ENCODE measurements around the gene MYO5B. TPM values are rescaled to one million over a fixed set of nuclear protein-coding genes. Genes with fewer than 3 reads are reported as not detected.

Gene MYO5B
- total and polyA plus RNA-seq, 2 of the 4 experiments (the other 2 are of a cell fraction), result 0.24 to 0.54 TPM

GRCh38 chr18:50179465-50179864 lies 15.5 kb downstream of the MYO5B start:
- dilution Hi-C loops (cut with HindIII; ENCODE audit: low sequenced_read_pairs, unreplicated experiment), result no loop called here
- H3K9ac ChIP-seq (ENCODE audit: low read depth, low read length), result no peak overlapping the region
- H3K18ac ChIP-seq (ENCODE audit: low read depth, low read length), result no peak overlapping the region
- ChIA-PET POLR2A (ENCODE audit: unreplicated experiment) (no interaction called here), CTCF (no interaction called here)
- H2AK9ac ChIP-seq (replicated peaks; ENCODE audit: low read depth, low read length, poor library complexity), result no peak overlapping the region
- H2BK120ac ChIP-seq (ENCODE audit: low read depth, low read length), result no peak overlapping the region
- H3K56ac ChIP-seq (ENCODE audit: extremely low read depth, insufficient read depth, low read length), result no peak overlapping the region
- H2AK5ac ChIP-seq (ENCODE audit: low read depth, low read length), result no peak overlapping the region
- no peak overlapping the region for H3K23ac ChIP-seq (ENCODE audit: low read depth, low read length)
- no peaks in the 10 kb centered on the region for H3K4me1 ChIP-seq (ENCODE audit: control insufficient read depth, insufficient read depth, low read length)
- H2BK15ac ChIP-seq (ENCODE audit: low read depth, low read length), result no peak overlapping the region
- no peaks in the 10 kb centered on the region for H3K79me1 ChIP-seq (ENCODE audit: low read depth in 1 of 2, low read length in 2 of 2)
- no peaks in the 10 kb centered on the region; the same call in 1 of the 2 replicates for H3K27me3 ChIP-seq (ENCODE audit: control insufficient read depth, insufficient read depth, low read length)
- DNase-seq (no peak), ATAC-seq (ENCODE audit: low read depth) (no peak)
- no peaks in the 10 kb centered on the region for H4K20me1 ChIP-seq (ENCODE audit: insufficient read depth, low read length)
- H2BK5ac ChIP-seq (ENCODE audit: low read depth, low read length, poor library complexity, severe bottlenecking), result no peak overlapping the region
- no peak overlapping the region for H2BK20ac ChIP-seq (ENCODE audit: low read depth, low read length)
- BruUV-seq (replicated peaks), result no TSS peak
- TF ChIP-seq NFE2L2 (IDR thresholded peaks at IDR 0.05; ENCODE audit: low read depth, low read length) (no peak), CHD1 (IDR thresholded peaks at IDR 0.05; ENCODE audit: low read depth, low read length) (no peak), MAZ (IDR thresholded peaks at IDR 0.05; ENCODE audit: borderline replicate concordance, low read depth, low read length) (no peak), MAFK (IDR thresholded peaks at IDR 0.05; ENCODE audit: low read depth, low read length) (no peak), SMC3 (IDR thresholded peaks at IDR 0.05; ENCODE audit: low read depth, low read length) (no peak), CTCF (conservative IDR thresholded peaks at IDR 0.05; ENCODE audit: low read depth, low read length) (no peak), RFX5 (IDR thresholded peaks at IDR 0.05; ENCODE audit: low read depth, low read length) (no peak), RAD21 (IDR thresholded peaks at IDR 0.05; ENCODE audit: low read length) (no peak), POLR2A (IDR thresholded peaks at IDR 0.05; ENCODE audit: low read depth, low read length) (no peak), BHLHE40 (IDR thresholded peaks at IDR 0.05; ENCODE audit: low read depth, low read length) (no peak)
- intact Hi-C loops (cut with micrococcal nuclease), result no loop called here
- H3K27ac ChIP-seq (ENCODE audit: insufficient read depth, low read length), result no peak overlapping the region
- H3K9me1 ChIP-seq (ENCODE audit: insufficient read depth, low read length), result no peaks in the 10 kb centered on the region
- no peak overlapping the region for H3K4me2 ChIP-seq (ENCODE audit: low read depth, low read length)
- H3K14ac ChIP-seq (replicated peaks; ENCODE audit: low read depth, low read length), result no peak overlapping the region
- no peak overlapping the region for H4K91ac ChIP-seq (ENCODE audit: insufficient read depth, low read depth, low read length)
- H3K36me3 ChIP-seq (ENCODE audit: control insufficient read depth, insufficient read depth, low read length), result no peaks in the 10 kb centered on the region
- no peak overlapping the region for H3K4me3 ChIP-seq (ENCODE audit: insufficient read depth, low read depth, low read length)
- no peaks in the 10 kb centered on the region for H3K9me3 ChIP-seq (ENCODE audit: control insufficient read depth, insufficient read depth, low read length)
- no peak overlapping the region for H4K5ac ChIP-seq (ENCODE audit: low read depth, low read length)
- no CpG with 5 or more reads among the region's 2 CpGs for WGBS, 2 experiments (ENCODE audit: extremely low coverage in 2 of 2, insufficient read length in 1 of 2)
- in situ Hi-C loops (cut with MboI; ENCODE audit: low sequenced_read_pairs), result loop anchor here (25.0 kb wide), 1 partner anchor 667 kb away; no protein-coding TSS in a partner anchor
- H3K4ac ChIP-seq (ENCODE audit: low read depth, low read length), result no peak overlapping the region
- H4K8ac ChIP-seq (ENCODE audit: low read depth in 2 of 2, low read length in 2 of 2), result no peak overlapping the region
- H2AFZ ChIP-seq (replicated peaks; ENCODE audit: low read length, poor library complexity), result no peak overlapping the region

Measured in IMR-90 (cell line).